ENCODE data around the gene ZDHHC14.
"Not testable (repeated sequence)": the region's sequence is repeated elsewhere in the genome, so short reads cannot be mapped to it uniquely, and the experiment has no call there.

Gene ZDHHC14

DNA sequence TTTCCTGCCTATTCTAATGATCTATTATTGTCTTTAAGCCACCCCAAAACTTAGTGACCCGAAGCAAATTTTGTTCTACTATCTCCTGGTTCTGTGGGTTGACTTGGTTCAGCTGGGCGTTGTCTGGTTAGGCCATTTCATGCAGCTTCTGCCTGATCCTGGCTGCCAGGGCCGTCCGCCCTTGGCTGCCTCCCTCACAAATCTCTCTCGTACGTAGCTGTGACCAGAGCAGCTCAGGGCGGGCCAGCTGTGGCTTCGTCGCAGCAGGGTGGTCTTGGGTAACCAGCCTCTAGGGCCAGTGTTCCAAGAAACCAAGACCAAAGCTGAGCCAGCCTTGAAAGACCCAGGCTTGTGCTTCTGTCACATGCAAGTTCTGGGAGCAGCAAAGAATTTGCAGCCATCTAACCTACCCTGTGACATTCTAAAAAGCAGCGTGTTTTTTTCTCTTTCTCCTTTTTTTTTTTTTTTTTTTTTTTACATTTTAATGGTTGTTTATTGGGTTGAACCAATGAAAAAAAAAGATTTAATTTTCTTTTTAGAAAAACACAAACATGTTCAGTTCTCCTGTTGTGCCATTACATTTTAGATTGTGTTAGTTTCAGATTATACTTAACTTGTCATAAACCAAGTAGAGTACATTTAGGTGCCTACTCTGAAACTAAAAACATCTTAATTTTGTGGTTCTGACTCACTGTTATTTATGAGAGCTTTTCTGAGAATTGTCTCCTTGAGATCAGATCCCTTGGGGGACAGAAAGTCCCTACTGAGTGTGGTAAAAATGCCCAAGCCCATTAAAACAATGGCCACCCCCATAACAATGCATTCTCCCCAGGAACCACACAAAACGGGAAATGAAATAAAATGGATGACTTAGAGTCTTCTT is 83.9 kb downstream of the ZDHHC14 start:
- DNase-seq (ENCODE audit: low read depth in 3 of 3), result no peak

DNA sequence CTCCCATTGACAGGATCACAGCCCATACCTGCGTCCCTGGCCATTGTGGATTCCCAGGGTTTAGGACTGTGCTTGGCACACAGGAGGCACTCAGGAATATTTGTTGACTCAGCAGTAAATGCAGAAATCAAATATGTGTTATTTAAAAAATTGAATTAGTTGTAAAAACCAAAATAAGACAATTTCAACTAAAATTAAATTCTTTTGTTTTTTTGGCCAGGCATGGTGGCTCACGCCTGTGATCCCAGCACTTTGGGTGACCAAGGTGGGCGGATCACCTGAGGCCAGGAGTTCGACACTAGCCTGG is 85.3 kb downstream of the ZDHHC14 start:
- DNase-seq (ENCODE audit: low read depth in 3 of 3), result no peak

DNA sequence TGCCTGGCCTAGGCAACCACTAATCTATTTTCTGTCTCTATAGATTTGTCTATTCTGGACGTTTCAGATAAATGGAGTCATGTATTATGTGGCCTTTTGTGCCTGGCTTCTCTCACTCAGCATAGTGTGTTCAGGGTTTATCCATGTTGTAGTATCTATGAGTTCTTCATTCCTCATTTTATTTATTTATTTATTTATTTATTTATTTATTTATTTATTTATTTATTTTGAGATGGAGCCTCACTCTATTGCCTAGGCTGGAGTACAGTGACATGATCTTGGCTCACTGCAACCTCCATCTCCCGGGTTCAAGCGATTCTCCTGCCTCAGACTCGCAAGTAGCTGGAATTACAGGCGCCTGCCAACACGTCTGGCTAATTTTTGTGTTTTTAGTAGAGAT is 86.3 kb downstream of the ZDHHC14 start:
- DNase-seq (ENCODE audit: low read depth in 3 of 3), result not testable (repeated sequence)

DNA sequence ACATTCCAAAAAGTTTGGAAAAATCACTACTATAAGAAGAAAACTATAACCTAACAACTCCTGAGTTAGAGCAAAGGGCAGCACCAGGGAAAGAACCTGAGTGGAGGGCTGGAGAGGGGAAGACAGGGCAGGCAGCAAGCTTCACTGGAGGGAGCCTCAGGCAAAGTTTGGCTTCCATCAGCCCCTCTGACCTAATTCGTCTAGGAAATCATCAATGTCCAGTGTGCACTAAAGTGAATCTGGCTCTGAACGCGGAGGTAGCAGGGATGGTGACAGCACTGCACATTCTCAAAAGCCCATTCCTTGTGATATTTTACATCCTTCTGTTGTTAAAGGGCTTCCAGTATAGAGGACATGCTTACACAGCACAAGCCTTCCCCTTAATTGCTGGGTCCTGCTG is 87.1 kb downstream of the ZDHHC14 start:
- no peak for DNase-seq (ENCODE audit: low read depth in 3 of 3)

DNA sequence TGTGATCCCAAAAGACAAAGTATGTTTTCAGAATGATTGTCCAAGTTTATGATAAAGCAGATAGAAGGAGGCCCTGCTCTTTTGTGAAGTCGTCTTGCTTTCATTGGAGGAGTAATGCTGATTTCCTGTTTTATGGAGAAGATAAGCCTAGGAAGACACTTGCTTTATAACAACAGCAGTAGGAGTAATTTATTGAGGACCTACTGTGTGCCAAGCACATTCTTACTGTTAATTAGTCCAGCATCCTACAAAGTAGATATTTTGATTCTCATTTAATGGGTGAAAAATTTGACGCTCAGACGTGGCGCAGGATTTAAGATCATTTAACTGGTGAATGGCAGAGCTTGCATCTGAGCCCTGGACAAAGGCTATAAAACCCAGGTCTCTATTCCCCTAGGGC is 87.6 kb downstream of the ZDHHC14 start:
- no peak for DNase-seq (ENCODE audit: low read depth in 3 of 3)

DNA sequence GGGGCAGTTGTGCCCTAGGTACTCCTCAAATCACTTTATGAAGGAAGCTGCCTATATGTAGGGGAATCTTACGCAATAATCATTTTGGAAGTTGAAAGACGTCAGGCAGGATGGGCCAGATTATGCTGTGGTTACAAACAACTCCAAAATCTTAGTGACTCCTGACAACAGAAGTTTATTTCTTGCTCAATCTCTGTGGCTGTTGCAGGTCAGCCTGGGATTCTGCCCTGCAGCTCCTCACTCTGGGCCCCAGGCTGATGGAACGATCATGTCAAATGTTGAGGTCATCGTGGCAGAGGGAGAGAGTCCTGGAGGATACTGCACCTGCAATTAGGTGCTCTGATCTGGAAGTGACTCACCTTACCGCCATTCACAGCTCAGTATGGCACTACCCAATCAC is 88.4 kb downstream of the ZDHHC14 start:
- DNase-seq (ENCODE audit: low read depth in 3 of 3), result no peak

GRCh38 chr6:157471077-157471686 is 90.2 kb downstream of the ZDHHC14 start:
- no peak for DNase-seq (ENCODE audit: low read depth in 3 of 3)

DNA sequence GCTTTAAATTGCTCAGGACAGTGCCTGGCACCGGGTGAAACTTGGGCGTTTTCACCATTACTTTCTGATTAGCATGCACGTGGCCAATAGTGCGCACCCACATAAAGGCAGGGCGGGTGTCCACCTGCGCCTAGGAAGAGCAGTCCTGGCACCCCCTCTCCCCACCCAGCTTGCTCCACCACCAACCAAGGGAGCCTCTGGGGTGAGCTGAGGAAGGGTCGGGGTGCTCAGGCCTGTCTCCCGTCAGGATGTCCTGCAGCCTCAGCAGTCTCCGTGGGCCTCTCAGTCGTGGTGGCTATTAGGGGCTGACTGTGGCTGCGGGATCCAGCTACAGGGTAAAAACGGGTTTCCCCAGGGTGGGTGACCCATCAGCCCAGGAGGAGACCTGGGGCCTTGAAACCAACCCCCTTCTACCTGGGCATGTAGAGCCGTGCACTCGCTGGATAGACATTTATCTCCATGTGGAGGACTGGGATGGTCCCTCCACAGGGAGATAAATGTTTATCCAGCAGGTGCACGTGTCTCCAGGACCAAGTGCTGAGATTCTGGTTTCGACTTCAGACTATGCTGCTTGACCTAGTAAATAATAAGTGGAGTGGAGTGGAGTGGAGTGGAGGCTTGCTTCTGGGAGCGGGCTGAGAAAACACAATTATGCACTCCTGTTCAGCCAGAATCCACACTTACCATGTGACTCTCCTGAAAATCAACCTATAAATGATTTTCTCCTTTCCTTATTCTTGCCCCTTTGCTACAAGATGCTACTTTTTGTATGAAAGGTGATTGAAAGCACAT is 91.1 kb downstream of the ZDHHC14 start:
- no peak for DNase-seq (ENCODE audit: low read depth in 3 of 3)

- no peak for DNase-seq (ENCODE audit: low read depth in 3 of 3)
These were observed 95.8 kb downstream of the ZDHHC14 start for GRCh38 chr6:157476797-157477196.

DNA sequence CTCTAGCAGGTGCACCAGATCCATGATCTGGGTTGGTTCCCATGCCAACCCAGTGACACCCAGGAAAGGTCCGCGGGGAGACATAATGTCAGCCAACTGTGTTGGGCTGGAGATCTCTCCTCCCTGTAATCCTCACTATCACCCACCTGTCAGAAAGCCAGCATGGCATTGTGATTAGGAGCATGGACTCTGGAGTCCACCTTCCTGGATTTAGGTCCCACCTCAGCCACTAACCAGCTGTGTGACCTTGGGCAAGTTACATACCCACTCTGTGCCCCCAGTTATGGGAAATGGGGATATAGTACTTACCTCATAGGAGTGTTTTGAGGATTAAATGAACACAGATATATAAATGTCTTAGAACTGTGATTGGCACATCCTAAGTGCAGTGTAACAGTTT is 97.9 kb downstream of the ZDHHC14 start:
- no peak for DNase-seq (ENCODE audit: low read depth in 3 of 3)

- no peak for DNase-seq (ENCODE audit: low read depth in 3 of 3)
These were observed 98.7 kb downstream of the ZDHHC14 start for GRCh38 chr6:157479464-157480303.

GRCh38 chr6:157481189-157481864 is 100.3 kb downstream of the ZDHHC14 start:
- DNase-seq (ENCODE audit: low read depth in 3 of 3), result no peak

GRCh38 chr6:157481865-157482249 is 100.9 kb downstream of the ZDHHC14 start:
- DNase-seq (ENCODE audit: low read depth in 3 of 3), result no peak

DNA sequence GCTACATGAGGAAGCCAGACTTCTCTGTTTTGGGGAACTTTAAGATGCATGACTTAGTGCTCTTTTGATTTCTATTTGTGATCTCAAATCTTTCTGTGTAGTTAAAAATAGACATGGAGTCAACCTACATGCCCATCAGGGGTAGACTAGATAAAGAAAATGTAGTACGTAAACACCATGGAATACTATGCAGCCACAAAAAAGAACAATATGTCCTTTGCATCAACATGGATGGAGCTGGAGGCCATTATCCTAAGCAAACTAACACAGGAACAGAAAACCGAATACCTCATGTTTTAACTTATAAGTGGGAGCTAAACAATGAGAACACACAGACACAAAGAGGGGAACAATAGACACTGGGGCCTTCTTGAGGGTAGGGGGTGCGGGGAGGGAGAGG is 102.8 kb downstream of the ZDHHC14 start:
- DNase-seq (ENCODE audit: low read depth in 3 of 3), result no peak

DNA sequence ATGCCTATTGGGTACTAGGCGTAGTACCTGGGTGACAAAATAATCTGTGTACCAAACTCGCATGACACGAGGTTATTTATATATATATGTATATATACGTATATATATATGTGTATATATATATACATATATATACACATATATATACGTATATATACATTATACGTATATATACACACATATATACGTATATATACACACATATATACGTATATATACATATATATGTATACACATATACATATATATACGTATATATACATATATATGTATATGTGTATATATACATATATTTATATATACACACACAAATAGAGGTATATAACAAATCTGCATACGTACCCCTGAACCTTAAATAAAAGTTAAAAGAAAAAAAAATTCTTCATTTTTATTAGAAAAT is 103.2 kb downstream of the ZDHHC14 start:
- no peak for DNase-seq (ENCODE audit: low read depth in 3 of 3)

GRCh38 chr6:157486572-157486971 is 105.6 kb downstream of the ZDHHC14 start:
- DNase-seq (ENCODE audit: low read depth in 3 of 3), result no peak

GRCh38 chr6:157487110-157487773 is 106.3 kb downstream of the ZDHHC14 start:
- no peak for DNase-seq (ENCODE audit: low read depth in 3 of 3)

GRCh38 chr6:157488058-157488457 is 107.1 kb downstream of the ZDHHC14 start:
- no peak for DNase-seq (ENCODE audit: low read depth in 3 of 3)

GRCh38 chr6:157488716-157489118 is 107.7 kb downstream of the ZDHHC14 start:
- no peak for DNase-seq (ENCODE audit: low read depth in 3 of 3)

DNA sequence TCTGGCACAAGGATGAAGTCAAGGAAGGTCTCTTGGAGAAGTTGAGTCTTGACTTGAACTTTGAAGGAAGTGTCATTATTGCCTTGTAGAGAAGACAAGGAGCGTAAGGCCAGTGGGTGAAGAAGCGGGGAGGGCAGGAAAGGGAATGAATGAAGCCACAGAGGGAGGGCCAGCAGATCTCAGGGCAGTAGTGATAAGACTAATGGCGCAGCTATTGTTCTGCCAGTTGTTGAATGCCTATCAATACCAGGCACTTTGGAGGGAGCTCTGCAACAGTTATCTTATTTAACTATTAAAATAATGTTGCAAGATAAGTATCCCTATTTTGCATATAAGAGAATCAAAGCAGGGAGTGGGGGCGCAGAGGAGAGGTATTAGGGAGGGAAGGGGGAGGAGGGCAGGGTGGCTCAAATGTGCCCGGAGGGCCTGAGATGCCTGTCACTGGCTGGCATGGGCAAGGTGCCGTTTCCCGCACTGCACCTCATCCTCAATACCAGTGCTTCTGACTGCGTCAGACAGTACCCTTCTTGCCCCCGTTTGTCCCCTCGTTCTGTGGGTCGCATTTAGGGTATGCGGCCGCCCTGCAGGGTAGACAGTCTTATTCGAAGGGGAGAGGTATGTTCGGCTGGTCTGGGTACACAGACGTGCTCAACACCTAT is 109.8 kb downstream of the ZDHHC14 start:
- no peak for DNase-seq (ENCODE audit: low read depth in 3 of 3)

All from stimulated activated CD4-positive, alpha-beta T cell treated with anti-CD3 and anti-CD28 coated beads, TNF-alpha, amount 100 ng/mL, for 24 hours (primary cell).